MCF 10A (cell line): Measurements from ENCODE around the gene TAS2R39. TPM values are rescaled to one million over a fixed set of nuclear protein-coding genes. Genes with fewer than 3 reads are reported as not detected.

Source experiments
- BruUV-seq: library from RNA; stranded (reverse); fragments of 400-500 nt; replicated peaks from 2 replicates; lab custom pipeline; 2021; lab: Mats Ljungman, UMichigan
- CTCF ChIA-PET: fragments of 300-600 bp; sonication (Branson Sonifier 250); formaldehyde crosslinking; extraction: SDS; loops from one replicate; lab custom pipeline; 2021; ENCODE audit warnings: antibody characterized with exemption, inconsistent platforms; lab: Yijun Ruan, JAX
- POLR2A ChIA-PET: fragments of 300-600, 350-650 bp; sonication (Branson Sonifier 250); formaldehyde crosslinking; extraction: SDS; loops from one replicate; lab custom pipeline; 2020; ENCODE audit warnings: antibody characterized with exemption, inconsistent platforms; lab: Yijun Ruan, JAX
- DNase-seq: peaks from one replicate; pipeline ENCODE4 v3.0.0-alpha.2; 2018; ENCODE audit not compliant: unreplicated experiment
- H3K27ac Mint-ChIP-seq: one replicate; pipeline ENCODE4 v1.8.0; 2022; ENCODE audit warnings: mild to moderate bottlenecking, low read depth, mixed read lengths; ENCODE audit not compliant: unreplicated experiment
- H3K27me3 Mint-ChIP-seq: one replicate; pipeline ENCODE4 v1.8.0; 2022; ENCODE audit warnings: mixed read lengths; ENCODE audit not compliant: insufficient read depth, unreplicated experiment
- H3K36me3 Mint-ChIP-seq: one replicate; pipeline ENCODE4 v1.8.0; 2022; ENCODE audit warnings: mild to moderate bottlenecking, moderate library complexity, mixed read lengths; ENCODE audit not compliant: insufficient read depth, unreplicated experiment
- H3K4me1 Mint-ChIP-seq: one replicate; pipeline ENCODE4 v1.8.0; 2022; ENCODE audit warnings: mixed read lengths; ENCODE audit not compliant: insufficient read depth, unreplicated experiment
- H3K4me3 Mint-ChIP-seq: one replicate; pipeline ENCODE4 v1.8.0; 2022; ENCODE audit warnings: mild to moderate bottlenecking, moderate library complexity, mixed read lengths; ENCODE audit not compliant: unreplicated experiment
- H3K9me3 Mint-ChIP-seq: one replicate; pipeline ENCODE4 v1.8.0; 2022; ENCODE audit warnings: mixed read lengths; ENCODE audit not compliant: unreplicated experiment
- intact Hi-C: fragments of 100-400 bp; cut with micrococcal nuclease; formaldehyde crosslinking; loops from 2 replicates; pipeline ENCODE4 v1.14.1; 2022
- total RNA-seq: library from RNA; stranded (reverse); gene quantifications from 2 replicates; pipeline ENCODE4 v1.2.3, GENCODE V29; 2022
- TF ChIP-seq, protein P1 (sequence below): fragments of 200-600 bp; IDR thresholded peaks from one replicate; pipeline ENCODE4 v1.8.0; 2022; ENCODE audit warnings: antibody characterized with exemption, mild to moderate bottlenecking; ENCODE audit not compliant: unreplicated experiment

The TAS2R39 gene
- total RNA-seq, 1 experiment from 2014 or later, result not detected

DNA sequence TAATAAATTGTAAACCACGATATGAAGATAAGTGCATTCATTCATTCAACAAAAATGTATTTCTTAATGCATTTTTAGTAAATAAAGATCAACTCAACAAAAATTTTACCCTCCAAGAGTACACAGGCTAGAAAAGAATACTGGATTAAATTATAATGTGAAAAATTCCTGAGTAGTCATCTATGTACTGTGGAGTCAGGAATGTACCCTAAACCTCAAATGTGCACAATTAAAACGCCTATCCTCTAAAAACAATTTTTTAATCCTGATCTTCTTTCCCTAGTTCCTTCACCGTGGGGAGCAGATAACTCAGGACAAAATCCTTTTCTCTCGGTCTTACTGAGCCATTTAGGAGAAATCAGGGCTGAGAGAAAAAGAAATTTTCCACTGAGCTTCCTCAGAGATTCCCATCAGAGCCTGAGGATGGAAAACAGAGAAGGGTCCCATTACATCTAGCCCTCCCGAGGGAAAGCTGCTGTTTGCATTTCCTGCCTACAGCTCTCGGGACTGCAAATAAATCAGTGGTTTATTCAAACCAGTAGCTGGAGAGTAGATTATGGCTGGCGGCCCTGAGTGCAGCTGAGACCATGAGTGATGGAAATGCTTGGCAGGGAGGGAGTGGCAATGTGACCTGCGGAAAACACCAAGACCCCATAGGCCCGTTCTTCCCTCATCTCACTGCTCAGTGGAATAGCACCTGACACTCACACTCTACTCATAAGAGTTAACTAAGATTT, 46.0 kb downstream of the TAS2R39 start:
- Mint-ChIP-seq H3K27me3 (peaks cover 24% of the 10 kb centered on the region), H3K9me3 (no peaks in the 10 kb centered on the region), H3K4me3 (no peak overlapping the region), H3K4me1 (no peaks in the 10 kb centered on the region), H3K27ac (no peak overlapping the region), H3K36me3 (no peaks in the 10 kb centered on the region)
- intact Hi-C loops, result no loop called here
- POLR2A ChIA-PET, result interaction anchor here (0.5 to 1.0 kb wide), 2 partner anchors 34 to 282 kb away, joined by 3 to 5 read pairs; partner anchors contain the start of gene GSTK1
- no peak for DNase-seq
- TF ChIP-seq, protein P1, sequence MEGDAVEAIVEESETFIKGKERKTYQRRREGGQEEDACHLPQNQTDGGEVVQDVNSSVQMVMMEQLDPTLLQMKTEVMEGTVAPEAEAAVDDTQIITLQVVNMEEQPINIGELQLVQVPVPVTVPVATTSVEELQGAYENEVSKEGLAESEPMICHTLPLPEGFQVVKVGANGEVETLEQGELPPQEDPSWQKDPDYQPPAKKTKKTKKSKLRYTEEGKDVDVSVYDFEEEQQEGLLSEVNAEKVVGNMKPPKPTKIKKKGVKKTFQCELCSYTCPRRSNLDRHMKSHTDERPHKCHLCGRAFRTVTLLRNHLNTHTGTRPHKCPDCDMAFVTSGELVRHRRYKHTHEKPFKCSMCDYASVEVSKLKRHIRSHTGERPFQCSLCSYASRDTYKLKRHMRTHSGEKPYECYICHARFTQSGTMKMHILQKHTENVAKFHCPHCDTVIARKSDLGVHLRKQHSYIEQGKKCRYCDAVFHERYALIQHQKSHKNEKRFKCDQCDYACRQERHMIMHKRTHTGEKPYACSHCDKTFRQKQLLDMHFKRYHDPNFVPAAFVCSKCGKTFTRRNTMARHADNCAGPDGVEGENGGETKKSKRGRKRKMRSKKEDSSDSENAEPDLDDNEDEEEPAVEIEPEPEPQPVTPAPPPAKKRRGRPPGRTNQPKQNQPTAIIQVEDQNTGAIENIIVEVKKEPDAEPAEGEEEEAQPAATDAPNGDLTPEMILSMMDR, result no peak
- no TSS peak for BruUV-seq
- CTCF ChIA-PET, result interaction anchor here (0.9 to 2.9 kb wide), 4 partner anchors 11 to 186 kb away, joined by 5 to 20 read pairs (median 6); no protein-coding TSS in a partner anchor

DNA sequence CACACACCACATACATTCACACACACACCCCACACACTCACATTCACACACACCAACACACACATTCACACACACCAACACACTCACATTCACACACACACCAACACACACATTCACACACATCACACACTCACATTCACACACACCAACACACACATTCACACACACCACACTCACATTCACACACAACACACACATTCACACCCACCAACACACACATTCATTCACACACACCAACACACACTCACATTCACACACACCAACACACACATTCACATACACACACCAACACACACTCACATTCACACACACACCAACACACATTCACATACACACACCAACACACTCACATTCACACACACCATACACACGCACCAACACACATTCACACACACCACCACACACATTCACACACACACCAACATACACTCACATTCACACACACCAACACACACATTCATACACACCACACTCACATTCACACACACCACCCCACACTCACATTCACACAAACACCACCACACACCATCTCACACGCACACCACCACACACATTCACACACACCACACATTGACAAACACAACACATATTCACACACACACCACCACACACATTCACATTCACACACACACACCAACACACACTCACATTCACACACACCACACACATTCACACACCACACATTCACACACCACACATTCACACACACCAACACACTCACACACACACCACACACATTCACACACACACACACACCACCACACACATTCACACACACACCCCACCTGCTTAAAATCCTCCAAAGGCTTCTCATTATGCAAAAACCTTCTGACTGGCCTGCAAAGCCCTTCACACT, 47.6 kb downstream of the TAS2R39 start:
- TF ChIP-seq, protein P1, result no peak
- H3K27ac Mint-ChIP-seq, result no peak overlapping the region
- H3K4me3 Mint-ChIP-seq, result no peak overlapping the region
- intact Hi-C loops, result no loop called here
- ChIA-PET CTCF (interaction anchor here (0.6 to 2.9 kb wide), 3 partner anchors 9 to 214 kb away, joined by 3 to 20 read pairs (median 3); no protein-coding TSS in a partner anchor), POLR2A (no interaction called here)
- no peaks in the 10 kb centered on the region for H3K36me3 Mint-ChIP-seq
- DNase-seq, result no peak
- peaks cover 18% of the 10 kb centered on the region for H3K27me3 Mint-ChIP-seq
- no peaks in the 10 kb centered on the region for H3K4me1 Mint-ChIP-seq
- no TSS peak for BruUV-seq
- no peaks in the 10 kb centered on the region for H3K9me3 Mint-ChIP-seq

Other genes with a start within 250 kb of the TAS2R39 start
- not detected in 2 replicates for gene TRPV5, start 249.7 kb upstream of the TAS2R39 start, total RNA-seq
- not detected in 2 replicates for gene LLCFC1, start 243.9 kb upstream of the TAS2R39 start, total RNA-seq
- gene KEL, start 221.1 kb upstream of the TAS2R39 start, total RNA-seq, result not detected in 2 replicates
- not detected in 2 replicates for gene OR9A2, start 156.3 kb upstream of the TAS2R39 start, total RNA-seq
- not detected in 2 replicates for gene OR6V1, start 131.1 kb upstream of the TAS2R39 start, total RNA-seq
- not detected in 2 replicates for gene PIP, start 51.3 kb upstream of the TAS2R39 start, total RNA-seq
- not detected in 2 replicates for gene TAS2R40, start 38.6 kb downstream of the TAS2R39 start, total RNA-seq
- 69.7 and 79.9 TPM in 2 replicates for gene GSTK1, start 80.0 kb downstream of the TAS2R39 start, total RNA-seq
- 8.1 and 9.2 TPM in 2 replicates for gene TMEM139, start 101.5 kb downstream of the TAS2R39 start, total RNA-seq
- 15.1 and 17.4 TPM in 2 replicates for gene CASP2, start 104.9 kb downstream of the TAS2R39 start, total RNA-seq
- not detected in 2 replicates for gene CLCN1, start 132.7 kb downstream of the TAS2R39 start, total RNA-seq
- 0.19 and 0.25 TPM in 2 replicates for gene FAM131B, start 179.3 kb downstream of the TAS2R39 start, total RNA-seq
- gene ZYX, start 197.9 kb downstream of the TAS2R39 start, total RNA-seq, result 168 and 260 TPM in 2 replicates
- 0.89 and 1.2 TPM in 2 replicates for gene EPHA1, start 225.4 kb downstream of the TAS2R39 start, total RNA-seq